ENCODE data around the gene FAM3A.
"Not testable (repeated sequence)": the region's sequence is repeated elsewhere in the genome, so short reads cannot be mapped to it uniquely, and the experiment has no call there.

DNA sequence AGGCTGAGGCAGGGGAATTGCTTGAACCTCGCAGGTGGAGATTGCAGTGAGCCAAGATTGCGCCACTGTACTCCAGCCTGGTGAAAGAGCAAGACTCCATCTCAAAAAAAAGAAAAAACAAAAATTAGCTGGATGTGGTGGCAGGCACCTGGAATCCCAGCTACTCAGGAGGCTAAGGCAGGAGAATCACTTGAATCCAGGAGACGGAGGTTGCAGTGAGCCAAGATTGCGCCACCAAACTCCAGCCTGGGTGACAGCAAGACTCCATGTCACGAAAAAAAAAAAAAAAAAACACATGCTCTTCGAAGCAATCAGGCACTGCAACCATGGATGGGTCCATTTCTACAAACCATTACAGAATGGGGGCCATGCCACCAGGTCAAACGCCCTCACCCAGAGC lies 24.3 kb upstream of the FAM3A start:
- not testable (repeated sequence) for TF ChIP-seq SUZ12 (IDR thresholded peaks at IDR 0.05; ENCODE audit: extremely low read depth, insufficient read depth, insufficient read length); ZNF274 (IDR thresholded peaks at IDR 0.05; ENCODE audit: low read depth, low read length)
